SW 1271 (cell line): ENCODE results near the gene PANK4.

Experiments
- DNase-seq, 2 experiments: peaks; one replicate each; lab custom pipeline; 2025; lab: John Stamatoyannopoulos, UW

Gene PANK4

DNA sequence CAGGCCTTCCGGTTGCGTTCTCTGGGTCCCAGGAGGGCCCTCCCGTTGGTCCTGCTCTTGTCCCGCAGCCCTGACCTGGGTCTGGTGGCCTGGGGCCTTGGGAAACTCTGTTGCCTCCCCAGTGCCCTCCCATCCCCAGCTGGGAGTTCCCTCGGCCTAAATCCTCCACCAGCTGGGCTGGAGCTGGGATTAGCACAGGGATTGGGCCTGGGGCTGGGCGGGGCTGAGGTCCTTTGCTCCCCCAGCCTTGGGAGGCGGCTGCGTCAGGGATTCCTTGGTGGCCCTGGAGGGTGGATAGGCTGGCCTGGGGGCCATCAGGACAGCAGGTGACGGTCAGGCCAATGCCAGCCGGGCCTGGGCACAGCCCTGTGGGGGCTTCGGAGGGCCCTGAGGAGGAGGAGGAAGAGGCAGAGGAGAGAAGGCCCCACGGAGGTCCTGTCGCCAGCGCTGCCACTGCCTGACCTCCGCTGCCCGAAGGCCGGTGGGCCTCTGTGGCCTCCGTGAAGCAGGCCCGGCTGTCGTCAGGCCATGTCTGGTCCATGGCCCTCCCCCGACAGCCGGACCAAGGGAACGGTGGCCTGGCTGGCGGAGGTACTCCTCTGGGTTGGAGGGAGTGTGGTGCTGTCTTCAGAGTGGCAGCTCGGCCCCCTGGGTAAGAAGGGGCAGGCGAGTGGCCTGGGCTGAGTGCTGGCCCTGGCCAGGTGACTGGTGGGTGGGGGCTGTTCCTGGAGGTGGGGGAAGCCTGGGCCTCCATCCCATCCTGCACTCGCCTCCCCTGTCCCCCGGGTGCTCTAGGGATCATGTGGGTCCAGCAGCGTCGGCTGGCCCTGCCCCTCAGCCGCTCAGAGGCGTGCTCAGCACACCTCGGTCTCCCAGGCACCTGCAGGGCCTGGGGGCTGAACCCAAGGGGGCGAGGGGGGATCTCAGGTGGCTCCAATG is 50.1 kb downstream of the PANK4 start, which contains the start of gene PLCH2:
PLCH2 (plus strand) TSS at position 229 of the 939 bp plus-strand sequence; CDS start at position 529, 300 bp downstream.
- no peak for DNase-seq

DNA sequence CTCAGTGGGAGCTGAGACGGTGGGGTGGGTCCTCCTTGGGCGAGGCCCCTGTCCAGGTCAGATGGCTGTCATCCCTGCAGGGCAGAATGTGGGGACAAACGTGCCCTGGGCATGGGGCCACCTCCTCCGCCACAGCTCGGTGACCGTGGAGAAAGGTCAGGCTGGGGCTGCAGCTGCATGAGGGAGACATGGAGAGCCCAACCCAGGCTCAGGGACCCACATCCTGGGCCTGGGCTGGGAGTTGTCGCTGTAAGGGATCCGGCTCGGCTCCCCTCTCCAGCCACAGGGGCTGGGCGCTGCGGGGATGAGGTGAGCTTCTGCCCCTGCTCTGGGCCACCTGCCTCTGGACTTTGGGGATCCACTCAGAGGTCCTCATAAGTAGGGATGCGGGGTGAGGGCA is 50.8 kb downstream of the PANK4 start:
- no peak for DNase-seq

DNA sequence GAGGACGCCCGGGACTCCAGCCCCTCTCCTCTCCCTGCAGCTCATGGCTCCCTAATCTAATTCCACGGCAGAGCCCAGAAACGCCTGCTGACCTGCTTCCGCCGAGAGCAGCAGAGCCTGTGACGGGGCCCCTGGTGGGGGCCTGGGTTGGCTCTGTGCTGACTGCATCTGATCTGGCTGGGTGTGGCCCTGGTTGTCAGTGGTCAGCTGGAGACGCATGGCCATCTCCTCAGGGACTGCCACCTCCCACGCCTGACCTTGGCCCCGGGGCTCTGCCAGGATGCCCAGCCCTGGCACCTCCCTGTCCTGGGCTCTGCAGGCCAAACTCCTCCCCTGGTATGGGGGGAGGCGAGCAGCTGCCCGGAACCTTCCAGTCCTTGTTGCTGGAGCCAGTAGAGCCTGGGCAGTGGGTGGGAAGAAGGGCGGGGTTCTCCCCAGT is 51.4 kb downstream of the PANK4 start:
- DNase-seq: no peak

DNA sequence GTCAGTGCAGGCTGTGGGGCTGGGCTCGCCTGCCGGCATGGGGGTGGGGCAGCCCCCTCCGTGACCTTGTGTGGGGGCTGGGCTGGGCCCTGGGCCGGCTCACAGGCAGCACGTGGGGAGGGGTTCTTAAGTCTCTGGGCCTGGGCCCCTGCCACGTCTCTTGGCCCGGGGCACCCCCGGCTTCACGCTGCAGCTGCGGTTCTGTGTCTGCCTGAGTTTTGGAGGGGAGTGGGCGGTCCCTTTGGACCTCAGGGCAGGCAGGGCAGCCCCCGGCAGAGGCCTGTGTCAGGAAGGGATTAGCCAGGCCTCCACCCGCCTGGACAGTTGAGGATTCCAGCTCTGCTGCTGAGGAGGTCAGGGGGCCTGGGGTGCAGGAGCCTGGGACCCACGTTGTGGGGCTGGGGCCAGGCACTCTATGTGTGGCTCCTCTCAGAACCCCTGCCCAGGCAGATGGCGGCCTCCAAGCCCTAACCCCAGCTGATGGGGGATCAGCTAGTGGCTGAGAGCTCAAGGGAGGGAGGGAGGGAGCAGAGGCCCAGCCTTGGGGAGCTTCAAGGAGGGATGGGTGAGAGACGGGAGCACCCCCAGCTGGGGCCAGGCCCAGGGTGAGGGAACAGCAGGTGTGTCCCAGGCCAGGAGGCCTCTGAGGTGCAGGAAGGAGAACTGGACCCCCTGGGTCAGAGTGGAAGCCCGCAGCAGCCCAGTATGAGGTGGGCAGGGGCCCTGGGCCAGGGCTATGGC is 52.1 kb downstream of the PANK4 start:
- no peak for DNase-seq

DNA sequence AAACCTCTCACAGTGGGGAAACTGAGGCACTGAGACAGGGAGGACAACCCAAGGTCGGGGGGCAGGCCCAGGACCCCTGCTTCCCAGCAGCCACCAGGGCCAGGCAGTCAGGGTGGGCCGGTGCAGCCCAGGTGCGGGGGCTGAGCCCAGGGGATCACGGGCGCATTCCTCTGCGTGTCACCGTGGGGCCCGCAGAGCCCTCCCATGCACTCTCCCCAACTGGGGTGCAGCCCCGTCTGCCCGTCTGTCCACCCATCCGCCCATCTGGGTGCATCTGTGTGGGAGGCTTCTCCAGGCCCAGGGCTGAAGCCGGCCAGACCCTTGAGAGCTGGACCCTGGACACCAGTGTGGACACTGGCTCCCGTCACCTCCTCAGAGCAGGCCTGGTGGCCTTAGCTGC is 53.2 kb downstream of the PANK4 start:
- no peak for DNase-seq

DNA sequence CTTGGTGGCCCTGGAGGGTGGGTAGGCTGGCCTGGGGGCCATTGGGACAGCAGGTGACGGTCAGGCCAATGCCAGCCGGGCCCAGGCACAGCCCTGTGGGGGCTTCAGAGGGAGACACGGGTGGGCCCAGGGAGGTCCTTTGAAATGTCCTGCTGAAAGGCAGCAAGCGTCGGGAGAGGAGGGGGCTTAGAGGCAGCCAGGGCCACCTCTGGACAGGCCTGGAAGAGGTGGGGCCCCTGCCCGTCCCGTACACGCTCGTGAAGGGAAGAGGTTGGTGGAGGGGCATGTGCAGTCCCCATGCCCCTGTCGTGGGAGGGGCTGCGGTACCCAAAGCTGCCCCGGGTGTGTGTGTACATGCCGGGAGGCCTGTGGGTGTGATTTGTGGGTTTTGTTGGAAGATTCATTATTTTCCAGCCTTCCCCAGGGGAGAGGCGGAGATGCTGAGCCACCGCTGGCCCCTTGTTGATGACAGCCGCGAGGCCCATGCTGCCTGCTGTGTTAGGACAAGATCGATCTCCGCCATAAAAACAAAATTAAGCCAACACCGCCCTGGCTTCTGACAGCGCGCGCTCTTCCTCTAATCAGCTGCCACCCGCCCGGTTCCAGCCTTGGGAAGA is 53.7 kb downstream of the PANK4 start:
- DNase-seq: no peak

DNA sequence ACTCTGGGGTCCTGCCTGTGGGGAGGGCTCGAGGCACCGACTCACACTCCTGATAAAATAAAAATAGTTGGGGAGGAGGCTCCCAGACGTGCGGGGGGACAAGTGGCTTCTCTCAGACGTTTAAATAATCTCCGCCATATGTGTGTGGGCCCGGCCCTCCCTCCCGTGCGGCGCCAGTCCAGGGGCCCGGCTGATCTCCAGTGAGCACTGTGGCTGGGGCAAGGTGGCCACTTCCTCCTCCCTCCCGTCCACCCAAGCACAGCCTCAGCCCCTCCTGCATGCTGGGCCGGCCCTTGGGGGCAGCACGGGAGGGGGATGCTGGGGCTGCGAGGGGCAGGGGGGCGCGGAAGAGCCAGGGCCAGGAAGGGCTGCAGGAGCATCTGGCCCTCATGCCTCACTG is 54.3 kb downstream of the PANK4 start:
- DNase-seq: no peak

DNA sequence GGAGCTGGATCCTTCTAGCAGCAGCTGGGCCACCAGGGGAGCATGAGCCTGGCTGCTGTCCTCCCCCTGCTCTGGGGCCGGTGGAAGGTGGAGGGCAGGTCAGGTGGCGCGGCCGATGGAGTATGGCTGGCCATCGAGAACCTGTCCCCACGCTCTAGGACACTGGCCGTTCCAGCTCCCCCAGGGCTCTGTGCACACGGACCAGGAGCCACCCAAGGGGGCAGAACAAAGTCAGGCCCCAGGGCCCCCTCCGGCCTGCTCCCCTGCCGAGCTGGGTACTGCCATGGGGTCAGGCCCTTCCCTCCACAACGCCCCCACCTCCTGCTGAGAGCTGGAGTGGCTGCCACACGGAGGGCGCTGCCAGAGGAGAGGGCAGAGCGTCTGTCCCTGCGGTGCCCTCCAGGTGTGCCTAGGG is 54.8 kb downstream of the PANK4 start:
- DNase-seq: no peak

DNA sequence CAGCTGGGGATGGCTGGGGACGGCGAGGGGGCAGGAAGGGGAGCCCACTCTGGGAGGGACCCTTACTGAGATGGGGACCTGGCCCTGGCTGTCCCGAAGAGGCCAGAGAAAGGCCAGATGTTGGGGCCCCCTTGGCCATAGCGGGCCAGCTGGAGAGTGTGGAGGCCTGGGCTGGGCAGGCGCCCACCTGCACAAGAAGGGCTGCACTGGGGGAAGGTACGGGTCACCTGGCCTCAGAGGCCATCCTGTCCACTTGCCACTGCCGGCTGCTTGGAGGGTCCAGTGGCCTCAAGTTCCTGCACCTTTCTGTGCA is 55.3 kb downstream of the PANK4 start:
- no peak for DNase-seq

DNA sequence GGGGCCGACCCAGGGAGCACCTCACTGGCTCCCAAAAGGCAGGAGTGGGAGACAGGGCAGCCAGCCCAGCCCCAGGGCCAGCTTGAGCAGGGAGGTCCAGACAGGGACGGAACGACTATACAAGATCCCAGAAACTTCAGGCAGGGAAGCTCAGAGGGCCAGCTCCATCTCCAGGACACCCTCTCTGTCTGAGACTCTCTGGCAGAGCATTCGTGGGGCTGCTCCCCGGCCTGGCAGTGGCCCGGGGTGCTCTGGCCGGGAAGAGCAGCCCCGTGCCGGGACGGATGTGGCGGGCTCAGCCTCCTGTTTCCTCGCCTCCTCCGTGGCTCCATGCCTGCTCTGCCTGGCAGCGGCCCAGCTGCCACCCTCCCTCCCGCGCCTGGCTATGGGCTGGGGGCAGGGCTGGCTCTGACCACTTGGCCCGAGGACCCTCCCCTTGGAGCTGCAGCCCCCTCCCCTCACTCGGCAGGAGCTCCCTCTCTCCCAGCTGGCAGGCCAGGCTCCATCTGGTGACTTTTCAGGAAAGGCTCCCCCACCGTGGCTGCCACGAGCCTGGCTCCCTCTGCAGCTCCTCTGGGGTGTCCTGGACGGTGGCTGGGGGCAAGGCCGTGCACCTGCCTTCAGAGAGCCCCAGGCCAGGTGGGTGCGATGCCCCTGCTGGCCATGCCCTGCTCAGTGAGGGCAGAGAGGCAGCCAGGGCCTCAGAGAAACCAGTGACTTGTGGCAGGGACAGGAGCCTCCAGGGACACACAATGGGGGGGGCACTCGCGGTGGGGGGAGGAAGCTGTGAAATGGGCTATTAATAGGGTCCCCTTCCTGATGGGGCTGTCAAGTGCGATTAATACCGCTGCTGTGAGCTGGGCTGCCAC is 55.9 kb downstream of the PANK4 start:
- no peak for DNase-seq

DNA sequence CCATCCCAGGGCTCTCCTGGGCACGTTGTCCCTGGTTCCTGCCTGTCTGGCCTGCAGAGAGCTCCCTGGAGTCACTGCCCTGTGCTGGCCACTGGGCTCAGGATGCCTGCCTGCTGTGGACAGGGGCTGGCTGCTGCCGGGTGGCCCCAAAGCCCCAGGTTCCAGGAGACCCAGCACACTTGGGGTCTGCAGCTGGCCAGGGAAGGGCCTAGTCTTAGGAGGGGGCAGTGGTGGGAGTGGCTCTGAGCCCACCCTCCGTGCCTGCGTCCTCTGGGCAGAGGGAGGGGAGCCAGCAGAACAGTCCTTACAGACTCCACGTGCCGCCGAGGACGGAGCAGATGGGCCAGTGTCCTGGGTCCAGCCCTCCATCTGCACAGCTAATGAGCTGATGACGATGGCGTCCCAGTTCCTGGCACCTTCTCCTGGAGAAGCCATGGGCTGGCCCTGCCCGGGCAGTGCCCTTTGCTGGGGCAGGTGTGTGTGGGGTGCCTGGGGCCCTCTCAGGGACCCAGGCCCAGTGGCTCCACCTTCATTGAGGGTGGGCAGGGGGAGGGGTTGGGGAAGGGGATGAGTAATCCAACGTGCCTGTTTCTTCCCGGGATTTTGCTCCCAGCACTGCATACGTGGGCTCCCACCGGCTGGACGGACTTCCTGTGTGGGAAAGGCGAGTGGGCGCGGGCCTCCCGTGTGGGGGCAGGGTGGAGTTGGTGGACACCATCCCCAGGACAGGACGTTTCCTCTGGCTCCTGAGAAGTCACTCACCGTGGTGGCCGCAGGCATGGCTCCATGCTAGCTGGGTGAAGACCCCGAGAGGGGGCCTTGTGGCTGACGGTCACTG is 57.1 kb downstream of the PANK4 start:
- DNase-seq: no peak

DNA sequence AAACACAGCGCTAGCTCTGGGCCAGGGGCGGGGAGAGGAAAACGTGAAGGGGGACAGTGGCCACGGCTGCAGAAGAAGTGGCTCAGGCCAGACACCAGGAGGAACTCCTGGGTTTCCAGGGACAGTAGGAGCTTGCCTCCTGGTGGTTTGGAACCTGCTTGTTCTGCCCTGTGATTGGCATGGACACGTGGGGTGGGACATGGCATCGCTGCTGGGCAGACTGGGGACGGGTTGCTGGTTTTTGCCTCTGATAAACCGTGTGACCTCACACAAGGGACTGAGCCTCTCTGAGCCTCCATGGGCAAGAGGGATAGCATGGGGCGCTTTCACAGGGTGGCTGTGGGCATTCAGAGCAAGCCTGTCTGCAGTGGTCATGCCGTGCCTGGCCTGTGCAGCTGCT is 57.9 kb downstream of the PANK4 start:
- DNase-seq: no peak

DNA sequence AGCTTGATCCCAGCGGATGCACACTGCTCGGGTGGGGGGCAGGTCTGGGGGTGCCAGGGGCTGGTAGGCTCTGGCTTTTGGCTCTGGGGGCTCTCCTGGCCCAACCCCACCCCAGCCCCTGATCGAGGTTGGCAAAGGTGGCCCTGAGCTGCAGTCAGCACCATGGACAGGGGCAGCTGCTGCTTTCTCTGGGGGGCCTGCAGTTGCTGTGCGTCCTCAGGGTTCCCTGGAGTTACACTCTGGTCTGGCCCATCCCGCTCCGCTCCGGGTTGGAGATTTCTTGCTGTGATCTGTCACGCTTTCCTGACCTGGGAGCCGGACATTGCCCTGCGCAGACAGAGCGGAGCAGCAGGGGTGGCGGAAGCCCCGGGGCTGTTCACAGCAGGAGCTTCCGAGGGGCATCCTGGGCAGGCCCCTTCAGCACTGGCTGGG is 58.3 kb downstream of the PANK4 start:
- no peak for DNase-seq

DNA sequence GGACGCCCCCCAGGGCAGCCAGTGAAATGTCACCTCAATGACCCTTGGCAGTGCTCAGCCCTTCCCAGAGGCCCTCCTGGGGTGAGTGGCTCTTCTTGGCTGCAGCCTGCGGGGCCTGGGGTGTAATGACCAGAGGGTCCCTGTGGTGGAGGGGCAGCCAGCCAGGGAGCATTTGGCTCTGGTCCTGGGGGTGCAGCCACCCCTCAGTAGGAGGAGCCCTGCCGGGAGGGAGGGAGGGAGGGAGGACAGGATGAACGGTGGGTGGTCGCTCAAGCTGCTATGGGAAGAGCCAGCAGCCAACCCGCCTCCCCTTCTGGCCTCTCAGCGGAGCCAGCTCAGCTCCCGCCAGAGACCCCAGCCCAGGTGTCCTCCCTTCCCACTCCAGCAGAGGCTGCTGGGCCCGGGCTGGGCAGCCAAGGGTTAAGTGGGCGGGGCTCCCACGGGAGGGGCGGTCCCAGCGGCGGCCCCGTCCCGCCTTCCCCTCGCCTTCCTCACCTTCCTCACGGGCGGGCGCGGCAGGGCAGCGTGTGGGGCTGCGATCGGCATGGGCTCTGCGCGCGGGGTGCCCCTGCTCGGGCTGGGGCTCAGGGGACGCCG is 59.3 kb downstream of the PANK4 start:
- no peak for DNase-seq

DNA sequence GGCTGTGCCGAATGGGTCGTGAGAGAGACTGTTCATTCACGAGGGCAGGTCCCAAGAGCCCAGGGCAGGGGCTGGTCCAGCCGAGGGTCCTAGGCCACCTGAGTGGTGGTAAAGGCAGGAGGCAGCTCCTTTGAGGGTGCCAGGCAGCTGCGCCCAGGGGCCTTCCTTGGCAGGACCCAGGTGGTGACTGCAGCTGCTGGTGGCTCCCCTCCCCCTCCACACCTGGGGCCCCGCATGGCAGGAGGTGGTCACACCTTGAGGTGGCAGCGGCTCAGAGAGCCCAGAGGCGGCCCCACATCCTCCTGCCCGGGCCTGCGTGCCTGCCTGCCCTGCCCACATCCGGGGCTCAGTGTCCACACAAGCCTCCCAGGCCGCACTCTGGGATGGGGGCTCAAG is 60.1 kb downstream of the PANK4 start:
- DNase-seq: no peak

DNA sequence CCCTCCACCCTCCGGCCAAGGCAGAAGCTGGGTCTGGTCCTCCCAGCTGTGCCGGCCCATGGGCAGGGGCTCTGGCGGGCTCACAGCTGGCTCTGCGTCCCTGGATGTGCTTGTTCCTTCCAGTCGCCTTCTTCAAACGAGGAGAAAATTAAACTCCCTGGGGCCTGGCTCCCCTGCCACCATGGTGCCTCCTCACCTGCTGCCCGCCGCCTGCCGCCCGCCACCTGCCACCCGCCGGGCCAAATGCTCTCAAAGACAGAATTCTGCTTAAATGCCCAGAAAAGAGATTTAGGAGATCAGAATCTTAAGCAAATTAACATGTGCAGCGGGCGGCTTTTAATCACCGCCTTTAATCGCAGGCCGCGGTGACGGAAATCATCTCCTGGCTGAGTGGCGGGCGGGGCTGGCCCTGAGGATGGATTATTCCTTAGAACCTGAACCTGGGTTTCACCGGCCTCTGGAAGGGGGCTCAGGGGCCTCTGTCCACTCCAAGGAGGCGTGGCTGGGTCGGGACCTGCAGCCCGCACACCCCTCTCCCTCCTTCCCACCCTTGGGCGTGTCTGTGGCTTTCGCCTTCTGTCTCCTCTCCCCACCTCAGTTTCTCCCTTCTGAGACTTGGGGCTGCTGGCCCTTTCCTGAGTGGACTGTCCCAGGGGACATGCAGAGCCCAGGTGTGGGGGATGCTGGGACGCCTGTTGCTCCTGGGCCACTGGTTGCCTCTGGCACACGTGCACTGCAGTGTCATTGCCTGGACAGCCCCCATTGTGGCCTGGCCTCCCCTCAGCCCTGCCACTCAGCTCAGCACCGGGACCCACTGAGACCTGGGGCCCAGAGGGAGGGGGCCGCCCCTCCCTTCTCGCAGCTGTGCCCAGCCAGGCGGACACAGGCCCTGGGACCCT is 60.8 kb downstream of the PANK4 start:
- no peak for DNase-seq

DNA sequence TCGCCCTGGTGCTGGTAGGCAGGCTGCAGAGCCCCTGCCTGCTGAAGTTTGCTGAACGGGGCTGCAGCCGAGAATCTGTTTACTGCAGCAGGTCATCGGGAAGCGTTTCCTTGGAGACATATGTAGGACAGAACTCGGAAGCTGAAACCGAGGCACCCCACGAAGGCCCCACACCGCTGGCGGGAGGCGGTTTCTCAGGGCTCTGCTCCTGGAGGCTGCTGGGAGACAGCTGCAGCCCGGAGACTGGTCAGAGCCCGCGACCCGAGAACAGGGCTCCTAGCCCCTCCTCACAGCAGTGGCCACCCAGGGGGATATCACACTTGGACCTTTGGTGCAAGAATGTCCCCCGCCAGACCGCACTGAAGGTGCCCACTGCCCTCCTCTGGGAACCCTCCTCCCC is 63.0 kb downstream of the PANK4 start:
- no peak for DNase-seq

DNA sequence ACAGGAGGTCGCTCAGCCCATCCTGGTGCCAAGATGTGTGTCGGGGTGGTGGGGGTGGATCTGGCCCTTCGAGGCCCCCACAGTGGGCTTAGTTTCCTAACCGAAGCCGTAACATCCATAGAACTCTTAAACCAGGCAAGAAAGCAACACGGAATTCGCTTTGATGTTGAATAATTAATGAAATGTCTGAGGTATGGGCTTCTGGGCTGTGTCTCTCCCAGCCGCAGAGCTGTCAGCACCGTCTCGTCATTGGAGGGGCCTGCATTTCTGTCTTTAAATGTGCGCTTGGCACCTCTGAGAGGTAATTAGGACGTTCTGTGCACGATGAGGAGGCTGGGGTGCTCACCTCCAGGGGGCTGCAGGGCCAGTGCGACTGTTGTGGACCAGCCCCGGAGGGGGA is 63.6 kb downstream of the PANK4 start:
- DNase-seq: no peak

DNA sequence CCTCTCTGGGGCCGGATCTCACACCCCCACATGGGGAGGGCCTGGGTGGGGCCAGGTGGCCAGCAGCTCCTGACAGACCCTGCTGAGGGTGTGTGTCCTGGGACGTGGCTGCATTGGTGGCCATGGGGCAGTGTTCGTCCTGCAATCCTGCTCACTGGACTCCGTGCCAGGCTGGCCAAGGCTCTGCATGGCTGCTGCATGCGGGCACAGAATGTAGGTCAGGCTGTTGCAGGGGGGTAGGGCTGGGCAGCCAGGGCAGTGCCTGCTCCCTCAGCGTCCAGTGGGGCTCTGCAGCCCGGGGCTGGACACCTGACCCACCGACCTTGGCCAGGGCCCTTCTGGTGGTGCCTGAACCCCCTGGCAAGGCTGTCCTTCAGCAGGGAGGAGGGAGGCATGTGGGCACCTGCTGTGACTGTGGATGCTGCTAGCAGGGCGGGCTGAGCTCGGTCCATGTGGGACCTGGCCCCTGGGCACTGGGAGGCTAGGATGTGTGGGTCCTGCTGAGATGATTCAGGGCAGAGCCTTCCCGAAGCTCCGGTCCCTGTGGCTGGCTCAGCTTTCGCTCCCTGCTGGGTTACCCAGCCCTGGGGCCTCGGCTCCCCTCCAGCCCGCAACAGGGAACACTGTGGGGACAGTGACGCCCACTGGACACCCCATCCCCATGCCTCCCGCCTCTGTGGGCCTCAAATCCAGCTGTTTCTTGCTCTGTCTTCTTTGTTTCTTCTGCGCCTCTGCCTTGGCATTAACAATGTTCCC is 65.2 kb downstream of the PANK4 start:
- no peak for DNase-seq
